Retinal pigment epithelial cell (primary cell): Measurements from ENCODE around the gene EMB.
"Not testable (repeated sequence)": the region's sequence is repeated elsewhere in the genome, so short reads cannot be mapped to it uniquely, and the experiment has no call there.

Experiments used
- DNase-seq: peaks from one replicate; pipeline ENCODE4 v3.0.0-alpha.2; 2010; ENCODE audit warnings: low read depth
- H3K4me3 ChIP-seq: 2 replicates; pipeline ENCODE4 v1.5.1; 2011; ENCODE audit warnings: mild to moderate bottlenecking, low read length, control low read depth, moderate library complexity
- TF ChIP-seq, protein P1 (sequence below): conservative IDR thresholded peaks from 2 replicates; pipeline ENCODE4 v1.5.1; 2011; ENCODE audit warnings: low read depth, low read length, control low read depth, inconsistent platforms

The EMB gene

GRCh38 chr5:50421184-50421950 lies 19.7 kb downstream of the EMB start:
- not testable (repeated sequence) for DNase-seq, H3K4me3 ChIP-seq

DNA sequence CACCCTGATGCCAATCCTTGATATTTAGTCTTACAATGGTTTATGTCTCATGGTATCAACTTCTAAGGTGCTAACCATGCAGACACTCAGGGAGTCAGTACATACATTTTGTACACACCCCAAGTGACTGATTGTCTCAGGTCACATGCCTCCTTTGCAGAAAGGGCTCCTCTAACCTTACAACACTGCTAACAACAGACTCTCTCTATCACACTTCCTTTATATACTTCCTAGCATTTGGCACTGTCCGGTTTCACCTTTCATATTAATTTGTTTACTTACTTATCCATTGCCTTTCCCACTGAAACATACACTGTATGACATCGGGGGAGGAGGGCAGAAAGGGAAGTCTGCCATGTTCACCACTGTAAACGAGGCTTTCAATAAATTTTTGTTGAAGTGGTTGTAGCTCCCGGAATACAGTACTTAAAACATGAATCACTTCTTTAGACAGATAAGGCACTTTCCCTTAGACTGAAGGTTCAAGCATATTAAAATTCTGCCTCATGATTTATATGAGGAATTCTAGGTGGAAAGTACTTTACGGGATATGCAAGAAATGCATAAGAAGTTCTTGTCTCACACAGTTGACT lies 20.6 kb downstream of the EMB start:
- no peak for DNase-seq
- no peak overlapping the region for H3K4me3 ChIP-seq
- TF ChIP-seq, protein P1, sequence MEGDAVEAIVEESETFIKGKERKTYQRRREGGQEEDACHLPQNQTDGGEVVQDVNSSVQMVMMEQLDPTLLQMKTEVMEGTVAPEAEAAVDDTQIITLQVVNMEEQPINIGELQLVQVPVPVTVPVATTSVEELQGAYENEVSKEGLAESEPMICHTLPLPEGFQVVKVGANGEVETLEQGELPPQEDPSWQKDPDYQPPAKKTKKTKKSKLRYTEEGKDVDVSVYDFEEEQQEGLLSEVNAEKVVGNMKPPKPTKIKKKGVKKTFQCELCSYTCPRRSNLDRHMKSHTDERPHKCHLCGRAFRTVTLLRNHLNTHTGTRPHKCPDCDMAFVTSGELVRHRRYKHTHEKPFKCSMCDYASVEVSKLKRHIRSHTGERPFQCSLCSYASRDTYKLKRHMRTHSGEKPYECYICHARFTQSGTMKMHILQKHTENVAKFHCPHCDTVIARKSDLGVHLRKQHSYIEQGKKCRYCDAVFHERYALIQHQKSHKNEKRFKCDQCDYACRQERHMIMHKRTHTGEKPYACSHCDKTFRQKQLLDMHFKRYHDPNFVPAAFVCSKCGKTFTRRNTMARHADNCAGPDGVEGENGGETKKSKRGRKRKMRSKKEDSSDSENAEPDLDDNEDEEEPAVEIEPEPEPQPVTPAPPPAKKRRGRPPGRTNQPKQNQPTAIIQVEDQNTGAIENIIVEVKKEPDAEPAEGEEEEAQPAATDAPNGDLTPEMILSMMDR: no peak

- not testable (repeated sequence) for H3K4me3 ChIP-seq, DNase-seq
Measured at GRCh38 chr5:50419656-50420055, 21.4 kb downstream of the EMB start.

- DNase-seq, H3K4me3 ChIP-seq: not testable (repeated sequence)
Measured at GRCh38 chr5:50416637-50417036, 24.5 kb downstream of the EMB start.

DNA sequence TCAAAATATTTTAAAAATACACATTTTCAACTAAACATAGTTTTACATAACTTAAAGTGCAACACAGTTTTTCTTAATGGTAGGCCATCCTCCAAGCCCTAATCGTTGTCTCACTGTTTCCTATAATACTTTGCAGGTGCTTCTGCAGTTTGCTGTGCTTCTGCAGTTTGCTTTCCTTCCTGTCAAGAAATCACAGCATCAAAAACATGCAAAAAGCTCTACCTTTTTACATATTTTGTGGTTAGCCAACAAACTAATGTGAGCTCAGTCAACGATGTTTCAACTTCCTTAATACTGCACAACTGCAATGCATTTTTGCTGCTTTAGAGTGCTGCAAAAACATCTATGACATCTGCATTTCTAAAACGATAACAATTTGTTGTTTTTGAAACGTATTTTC lies 25.2 kb downstream of the EMB start:
- H3K4me3 ChIP-seq: no peak overlapping the region
- no peak for DNase-seq
- TF ChIP-seq, protein P1: no peak

DNA sequence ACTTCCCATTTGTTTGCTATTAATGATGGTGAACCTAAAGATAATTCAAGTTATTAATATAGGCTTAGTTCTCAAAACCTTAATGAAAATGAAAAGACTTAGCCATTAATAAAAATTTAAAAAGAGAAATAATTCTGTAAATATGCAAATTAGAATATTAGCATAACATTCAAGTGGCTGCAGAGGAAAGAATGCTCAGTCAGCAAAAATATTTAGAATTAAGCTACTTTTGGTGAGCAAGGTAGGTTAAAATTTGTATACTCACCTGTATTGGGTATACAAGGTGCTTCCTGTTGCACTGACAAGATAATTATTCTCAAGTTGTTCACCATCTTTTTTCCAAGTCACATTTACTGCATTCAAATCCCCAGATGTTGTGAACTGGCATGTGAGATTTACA lies 30.2 kb downstream of the EMB start:
- H3K4me3 ChIP-seq: not testable (repeated sequence)

GRCh38 chr5:50406877-50407276 lies 34.2 kb downstream of the EMB start:
- H3K4me3 ChIP-seq: no peak overlapping the region
- DNase-seq: no peak

More for the DNA sequence above, 30.2 kb downstream of the EMB start:
- not testable (repeated sequence) for DNase-seq

GRCh38 chr5:50401336-50401735 lies 39.8 kb downstream of the EMB start:
- TF ChIP-seq, protein P1: no peak
- no peak overlapping the region for H3K4me3 ChIP-seq
- DNase-seq: no peak

More at GRCh38 chr5:50406877-50407276, 34.2 kb downstream of the EMB start:
- TF ChIP-seq, protein P1: no peak

GRCh38 chr5:50393925-50394609 lies 47.0 kb downstream of the EMB start:
- peak; percentile 85 for DNase-seq
- H3K4me3 ChIP-seq: not testable (repeated sequence)

GRCh38 chr5:50392289-50392688 lies 48.8 kb downstream of the EMB start:
- DNase-seq, H3K4me3 ChIP-seq: not testable (repeated sequence)

GRCh38 chr5:50384381-50384780 lies 56.7 kb downstream of the EMB start:
- not testable (repeated sequence) for H3K4me3 ChIP-seq, DNase-seq

DNA sequence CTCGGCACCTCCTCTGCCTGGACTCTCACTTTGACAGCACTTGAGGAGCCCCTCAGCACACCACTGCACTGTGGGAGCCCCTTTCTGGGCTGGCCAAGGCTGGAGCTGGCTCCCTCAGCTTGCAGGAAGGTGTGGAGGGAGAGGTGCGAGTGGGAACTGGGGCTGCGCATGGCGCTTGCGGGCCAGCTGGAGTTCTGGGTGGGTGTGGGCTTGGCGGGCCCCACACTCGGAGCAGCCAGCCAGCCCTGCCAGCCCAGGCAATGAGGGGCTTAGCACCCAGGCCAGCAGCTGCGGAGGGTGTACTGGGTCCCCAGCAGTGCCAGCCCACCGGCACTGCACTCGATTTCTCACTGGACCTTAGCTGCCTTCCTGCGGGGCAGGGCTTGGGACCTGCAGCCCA lies 64.4 kb downstream of the EMB start:
- not testable (repeated sequence) for H3K4me3 ChIP-seq, DNase-seq

GRCh38 chr5:50369287-50370033 lies 71.6 kb downstream of the EMB start:
- H3K4me3 ChIP-seq, DNase-seq: not testable (repeated sequence)
